AG04449 (cell line): ENCODE results near the gene ARAP2.

Experiments
- CTCF ChIA-PET: fragments of 350-600 bp; formaldehyde crosslinking; extraction: SDS; loops from one replicate; lab custom pipeline; 2021; ENCODE audit warnings: antibody characterized with exemption; lab: Yijun Ruan, JAX
- POLR2A ChIA-PET: fragments of 400-600, 350-600 bp; formaldehyde crosslinking; extraction: SDS; loops from one replicate; lab custom pipeline; 2020; ENCODE audit warnings: antibody characterized with exemption, inconsistent platforms; lab: Yijun Ruan, JAX
- DNase-seq: peaks from one replicate; pipeline ENCODE4 v3.0.0-alpha.2; 2010; ENCODE audit warnings: low read depth, low spot score
- H3K4me3 ChIP-seq: 2 replicates; pipeline ENCODE4 v1.5.1; 2011; ENCODE audit warnings: low read depth, mild to moderate bottlenecking, control low read depth, low read length
- CTCF ChIP-seq: IDR thresholded peaks from one replicate; pipeline ENCODE4 v1.5.1; 2011; ENCODE audit warnings: mild to moderate bottlenecking, moderate library complexity, low read length, control low read depth, inconsistent platforms; ENCODE audit not compliant: insufficient read depth; ENCODE audit errors: missing control alignments

The ARAP2 gene

GRCh38 chr4:36274158-36274557, 29.8 kb upstream of the ARAP2 start:
- no peak for DNase-seq
- H3K4me3 ChIP-seq: no peak overlapping the region
- CTCF ChIA-PET: no interaction called here
- POLR2A ChIA-PET: no interaction called here
- TF ChIP-seq CTCF: no peak

- TF ChIP-seq CTCF: no peak
- no peak overlapping the region for H3K4me3 ChIP-seq
- no peak for DNase-seq
- ChIA-PET CTCF (no interaction called here), POLR2A (no interaction called here)
Observed at GRCh38 chr4:36273276-36273675, 29.0 kb upstream of the ARAP2 start.

- ChIA-PET CTCF (no interaction called here), POLR2A (no interaction called here)
- H3K4me3 ChIP-seq: no peak overlapping the region
- TF ChIP-seq CTCF: no peak
- DNase-seq: no peak
Observed at GRCh38 chr4:36269533-36270173, 25.3 kb upstream of the ARAP2 start.

GRCh38 chr4:36269101-36269500, 24.8 kb upstream of the ARAP2 start:
- H3K4me3 ChIP-seq: no peak overlapping the region
- DNase-seq: no peak
- ChIA-PET CTCF (no interaction called here), POLR2A (no interaction called here)
- TF ChIP-seq CTCF: no peak

- CTCF ChIA-PET: no interaction called here
Observed at GRCh38 chr4:36267486-36268268, 23.4 kb upstream of the ARAP2 start.

More at GRCh38 chr4:36267486-36268268, 23.4 kb upstream of the ARAP2 start:
- POLR2A ChIA-PET: no interaction called here
- no peak for DNase-seq
- H3K4me3 ChIP-seq: no peak overlapping the region
- no peak for TF ChIP-seq CTCF
